ACC112 (cell line): ENCODE results near the gene ACOD1.
"Not testable (repeated sequence)": the region's sequence is repeated elsewhere in the genome, so short reads cannot be mapped to it uniquely, and the experiment has no call there.

ENCODE experiments used
- H2AFZ ChIP-seq: fragments of 200-600 bp; sonication (generic); one replicate; pipeline ENCODE4 v1.6.0; 2017; ENCODE audit warnings: antibody characterized with exemption, low read length; ENCODE audit not compliant: unreplicated experiment
- H3K27ac ChIP-seq: fragments of 200-600 bp; sonication (generic); 2 replicates; pipeline ENCODE4 v1.5.1; 2014; ENCODE audit warnings: low read depth, mild to moderate bottlenecking, antibody characterized with exemption, low read length, moderate library complexity
- H3K27me3 ChIP-seq: fragments of 200-600 bp; sonication (generic); 2 replicates; pipeline ENCODE4 v1.6.1; 2014; ENCODE audit warnings: mild to moderate bottlenecking, antibody characterized with exemption, low read length, moderate library complexity, mixed read lengths; ENCODE audit not compliant: insufficient read depth
- H3K36me3 ChIP-seq: fragments of 200-600 bp; sonication (generic); 2 replicates; pipeline ENCODE4 v1.6.1; 2016; ENCODE audit warnings: mild to moderate bottlenecking, antibody characterized with exemption, low read length, moderate library complexity, mixed read lengths; ENCODE audit not compliant: insufficient read depth
- H3K4me1 ChIP-seq: fragments of 200-600 bp; sonication (generic); one replicate; pipeline ENCODE4 v1.6.1; 2016; ENCODE audit warnings: low read length, mixed read lengths; ENCODE audit not compliant: insufficient read depth, unreplicated experiment, control insufficient read depth
- H3K4me3 ChIP-seq: fragments of 200-600 bp; sonication (generic); 2 replicates; pipeline ENCODE4 v1.5.1; 2014; ENCODE audit warnings: mild to moderate bottlenecking, low read depth, low read length
- H3K79me2 ChIP-seq: fragments of 200-600 bp; sonication (generic); one replicate; pipeline ENCODE4 v1.6.0; 2016; ENCODE audit warnings: low read length; ENCODE audit not compliant: control insufficient read depth, unreplicated experiment, insufficient read depth

The ACOD1 gene

GRCh38 chr13:76948149-76948548 is at the start of gene ACOD1:
ACOD1 (plus strand) TSS chr13:76948511; CDS start chr13:76948559, 48 bp downstream.
- no peaks in the 10 kb centered on the region for H3K27me3 ChIP-seq
- no peak within 1 kb of the TSS for H2AFZ ChIP-seq
- no peaks in the 10 kb centered on the region for H3K36me3 ChIP-seq
- no peaks in the 10 kb centered on the region for H3K79me2 ChIP-seq
- no peak within 1 kb of the TSS for H3K4me3 ChIP-seq
- no peak within 1 kb of the TSS for H3K27ac ChIP-seq
- H3K4me1 ChIP-seq, result peaks cover 14% of the 10 kb centered on the region

- H3K27me3 ChIP-seq, H3K27ac ChIP-seq, H2AFZ ChIP-seq, H3K4me1 ChIP-seq, H3K79me2 ChIP-seq, H3K36me3 ChIP-seq, H3K4me3 ChIP-seq: not testable (repeated sequence)
These were observed 49.2 kb upstream of the ACOD1 start for GRCh38 chr13:76899066-76899465.

GRCh38 chr13:76903544-76904162 is 44.7 kb upstream of the ACOD1 start:
- Histone ChIP-seq H3K79me2 (no peaks in the 10 kb centered on the region), H3K36me3 (no peaks in the 10 kb centered on the region), H2AFZ (no peak overlapping the region), H3K27ac (no peak overlapping the region), H3K4me1 (no peaks in the 10 kb centered on the region), H3K27me3 (no peaks in the 10 kb centered on the region), H3K4me3 (no peak overlapping the region)

GRCh38 chr13:76904507-76904906 is 43.8 kb upstream of the ACOD1 start:
- Histone ChIP-seq H2AFZ (no peak overlapping the region), H3K4me1 (no peaks in the 10 kb centered on the region), H3K27me3 (no peaks in the 10 kb centered on the region), H3K79me2 (no peaks in the 10 kb centered on the region), H3K27ac (no peak overlapping the region), H3K4me3 (no peak overlapping the region), H3K36me3 (no peaks in the 10 kb centered on the region)

GRCh38 chr13:76912476-76912875 is 35.8 kb upstream of the ACOD1 start:
- peaks cover 4% of the 10 kb centered on the region for H3K4me1 ChIP-seq
- H3K27me3 ChIP-seq, result no peaks in the 10 kb centered on the region
- no peak overlapping the region for H2AFZ ChIP-seq
- H3K4me3 ChIP-seq, result no peak overlapping the region
- no peak overlapping the region for H3K27ac ChIP-seq
- no peaks in the 10 kb centered on the region for H3K79me2 ChIP-seq
- no peaks in the 10 kb centered on the region for H3K36me3 ChIP-seq

GRCh38 chr13:76913898-76914297 is 34.4 kb upstream of the ACOD1 start:
- Histone ChIP-seq H3K4me3 (no peak overlapping the region), H3K27ac (no peak overlapping the region), H3K27me3 (no peaks in the 10 kb centered on the region), H3K36me3 (no peaks in the 10 kb centered on the region), H3K4me1 (peaks cover 8% of the 10 kb centered on the region), H3K79me2 (no peaks in the 10 kb centered on the region), H2AFZ (no peak overlapping the region)

GRCh38 chr13:76917095-76917494 is 31.2 kb upstream of the ACOD1 start:
- Histone ChIP-seq H3K27me3 (no peaks in the 10 kb centered on the region), H3K36me3 (no peaks in the 10 kb centered on the region), H3K4me1 (peaks cover 8% of the 10 kb centered on the region), H3K27ac (0 out of 2 replicates have a peak overlapping the region, but pooled peaks have one; percentile 13), H2AFZ (no peak overlapping the region), H3K4me3 (no peak overlapping the region), H3K79me2 (no peaks in the 10 kb centered on the region)

GRCh38 chr13:76917755-76918481 is 30.4 kb upstream of the ACOD1 start:
- H3K27me3 ChIP-seq, H3K79me2 ChIP-seq, H3K4me1 ChIP-seq, H2AFZ ChIP-seq, H3K36me3 ChIP-seq, H3K4me3 ChIP-seq: not testable (repeated sequence)
- H3K27ac ChIP-seq, result peak overlapping the region; percentile 13; the same call in 1 of the 2 replicates

GRCh38 chr13:76921516-76921915 is 26.8 kb upstream of the ACOD1 start:
- no peak overlapping the region for H3K4me3 ChIP-seq
- no peaks in the 10 kb centered on the region for H3K27me3 ChIP-seq
- no peaks in the 10 kb centered on the region for H3K36me3 ChIP-seq
- peaks cover 8% of the 10 kb centered on the region for H3K4me1 ChIP-seq
- no peaks in the 10 kb centered on the region for H3K79me2 ChIP-seq
- H2AFZ ChIP-seq, result no peak overlapping the region
- no peak overlapping the region for H3K27ac ChIP-seq

GRCh38 chr13:76925115-76925514 is 23.2 kb upstream of the ACOD1 start:
- Histone ChIP-seq H3K4me3 (no peak overlapping the region), H2AFZ (no peak overlapping the region), H3K4me1 (no peaks in the 10 kb centered on the region), H3K79me2 (no peaks in the 10 kb centered on the region), H3K27ac (no peak overlapping the region), H3K36me3 (no peaks in the 10 kb centered on the region), H3K27me3 (no peaks in the 10 kb centered on the region)

GRCh38 chr13:76927955-76928354 is 20.4 kb upstream of the ACOD1 start:
- Histone ChIP-seq H3K4me3 (no peak overlapping the region), H3K4me1 (no peaks in the 10 kb centered on the region)

More at GRCh38 chr13:76927955-76928354, 20.4 kb upstream of the ACOD1 start:
- Histone ChIP-seq H3K36me3 (no peaks in the 10 kb centered on the region), H2AFZ (no peak overlapping the region), H3K27ac (no peak overlapping the region), H3K79me2 (no peaks in the 10 kb centered on the region), H3K27me3 (no peaks in the 10 kb centered on the region)
